C4-2B (cell line): ENCODE measurements around the gene B3GALNT1.

ENCODE experiments used
- H3K27ac ChIP-seq: fragments of 450-650 bp; 2 replicates; pipeline ENCODE4 v1.5.1; 2017
- ZFX ChIP-seq: fragments of 450-650 bp; IDR thresholded peaks from 2 replicates; pipeline ENCODE4 v1.6.1; 2017
- TF ChIP-seq, protein P1 (sequence below): fragments of 450-650 bp; conservative IDR thresholded peaks from 2 replicates; pipeline ENCODE4 v1.5.1; 2017; ENCODE audit warnings: mild to moderate bottlenecking

Gene B3GALNT1

DNA sequence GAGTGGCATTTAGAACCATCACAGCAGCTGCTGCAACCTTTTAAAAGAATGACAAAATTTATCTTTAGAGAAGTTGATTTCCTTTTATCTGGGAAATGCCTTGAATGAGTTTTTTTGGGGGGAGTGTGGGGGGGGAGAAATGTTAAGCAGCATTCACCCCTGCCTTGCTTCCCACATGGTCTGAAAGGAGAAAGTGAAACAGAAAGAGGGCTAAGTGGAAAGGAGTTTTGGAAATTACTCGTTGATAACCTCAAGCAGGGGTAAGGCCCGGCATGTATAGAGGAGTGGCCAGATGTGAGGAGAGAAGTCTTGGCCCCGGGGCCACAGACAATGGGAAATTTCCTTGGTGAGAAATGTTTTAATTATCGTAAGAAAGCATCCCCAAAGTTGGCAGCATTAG is 23.5 kb downstream of the B3GALNT1 start:
- no peak overlapping the region; the same call in 1 of the 2 replicates for H3K27ac ChIP-seq

DNA sequence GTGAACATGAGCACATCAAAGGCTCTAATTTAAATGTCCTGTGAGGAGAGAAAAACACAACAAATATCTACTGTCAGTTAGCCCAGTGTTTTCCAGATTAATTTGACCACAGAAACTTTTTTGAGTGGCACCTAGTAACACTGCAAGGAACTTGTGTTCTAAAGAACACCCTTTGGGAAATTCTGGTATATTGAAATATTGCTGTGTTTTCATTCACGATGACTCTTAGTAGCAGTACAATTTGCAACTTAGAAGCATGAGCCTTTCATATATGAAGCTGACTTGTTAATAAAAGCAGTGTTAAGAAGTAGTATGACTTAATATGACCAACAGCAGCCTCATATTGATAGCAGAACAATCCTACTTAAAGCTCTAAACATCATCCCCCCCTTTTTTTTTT is 32.0 kb downstream of the B3GALNT1 start:
- TF ChIP-seq, protein P1, sequence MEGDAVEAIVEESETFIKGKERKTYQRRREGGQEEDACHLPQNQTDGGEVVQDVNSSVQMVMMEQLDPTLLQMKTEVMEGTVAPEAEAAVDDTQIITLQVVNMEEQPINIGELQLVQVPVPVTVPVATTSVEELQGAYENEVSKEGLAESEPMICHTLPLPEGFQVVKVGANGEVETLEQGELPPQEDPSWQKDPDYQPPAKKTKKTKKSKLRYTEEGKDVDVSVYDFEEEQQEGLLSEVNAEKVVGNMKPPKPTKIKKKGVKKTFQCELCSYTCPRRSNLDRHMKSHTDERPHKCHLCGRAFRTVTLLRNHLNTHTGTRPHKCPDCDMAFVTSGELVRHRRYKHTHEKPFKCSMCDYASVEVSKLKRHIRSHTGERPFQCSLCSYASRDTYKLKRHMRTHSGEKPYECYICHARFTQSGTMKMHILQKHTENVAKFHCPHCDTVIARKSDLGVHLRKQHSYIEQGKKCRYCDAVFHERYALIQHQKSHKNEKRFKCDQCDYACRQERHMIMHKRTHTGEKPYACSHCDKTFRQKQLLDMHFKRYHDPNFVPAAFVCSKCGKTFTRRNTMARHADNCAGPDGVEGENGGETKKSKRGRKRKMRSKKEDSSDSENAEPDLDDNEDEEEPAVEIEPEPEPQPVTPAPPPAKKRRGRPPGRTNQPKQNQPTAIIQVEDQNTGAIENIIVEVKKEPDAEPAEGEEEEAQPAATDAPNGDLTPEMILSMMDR, result no peak
- TF ChIP-seq ZFX, result no peak
- no peak overlapping the region for H3K27ac ChIP-seq

More for the DNA sequence above, 23.5 kb downstream of the B3GALNT1 start:
- TF ChIP-seq, protein P1, result no peak
- no peak for TF ChIP-seq ZFX

DNA sequence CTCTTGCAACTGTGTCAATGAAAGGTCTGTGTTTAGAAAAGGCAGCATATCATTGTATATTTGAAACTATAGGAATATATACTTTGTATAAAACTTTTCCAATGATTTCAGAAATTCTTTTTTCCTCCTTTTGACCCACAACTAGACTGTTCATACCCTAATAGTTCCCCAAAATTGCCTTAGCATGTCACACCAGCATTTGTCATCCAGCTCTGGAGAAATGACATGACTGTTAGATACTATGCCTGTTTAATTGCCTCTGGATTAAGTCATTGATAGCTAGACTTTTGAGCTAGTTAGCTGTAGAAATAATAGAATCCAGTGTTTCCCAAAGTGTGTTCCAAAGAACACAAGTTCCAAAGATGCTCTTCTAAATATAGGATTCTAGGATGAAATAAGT is 32.4 kb downstream of the B3GALNT1 start:
- no peak for TF ChIP-seq ZFX
- TF ChIP-seq, protein P1, result no peak

DNA sequence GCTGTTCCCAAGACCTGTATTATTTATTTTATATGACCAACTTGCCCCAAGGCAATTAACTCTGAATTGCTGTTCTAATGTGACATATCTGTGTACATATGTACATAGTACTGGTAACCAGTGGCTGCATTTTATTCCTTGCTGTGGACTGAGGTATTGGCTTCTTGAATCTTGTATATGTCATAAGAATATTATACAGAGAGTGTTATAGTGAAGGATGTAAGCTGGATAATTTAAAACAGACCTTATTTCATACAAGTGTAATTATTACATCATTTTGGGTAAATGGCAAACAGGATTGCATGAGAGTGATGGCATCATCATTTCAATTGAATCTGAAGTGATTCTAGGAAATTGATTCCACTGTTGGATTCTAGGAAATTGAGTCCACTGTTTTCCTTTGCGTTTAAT is 32.9 kb downstream of the B3GALNT1 start:
- TF ChIP-seq ZFX, result no peak
- H3K27ac ChIP-seq, result no peak overlapping the region

More for the DNA sequence above, 32.4 kb downstream of the B3GALNT1 start:
- H3K27ac ChIP-seq, result no peak overlapping the region

DNA sequence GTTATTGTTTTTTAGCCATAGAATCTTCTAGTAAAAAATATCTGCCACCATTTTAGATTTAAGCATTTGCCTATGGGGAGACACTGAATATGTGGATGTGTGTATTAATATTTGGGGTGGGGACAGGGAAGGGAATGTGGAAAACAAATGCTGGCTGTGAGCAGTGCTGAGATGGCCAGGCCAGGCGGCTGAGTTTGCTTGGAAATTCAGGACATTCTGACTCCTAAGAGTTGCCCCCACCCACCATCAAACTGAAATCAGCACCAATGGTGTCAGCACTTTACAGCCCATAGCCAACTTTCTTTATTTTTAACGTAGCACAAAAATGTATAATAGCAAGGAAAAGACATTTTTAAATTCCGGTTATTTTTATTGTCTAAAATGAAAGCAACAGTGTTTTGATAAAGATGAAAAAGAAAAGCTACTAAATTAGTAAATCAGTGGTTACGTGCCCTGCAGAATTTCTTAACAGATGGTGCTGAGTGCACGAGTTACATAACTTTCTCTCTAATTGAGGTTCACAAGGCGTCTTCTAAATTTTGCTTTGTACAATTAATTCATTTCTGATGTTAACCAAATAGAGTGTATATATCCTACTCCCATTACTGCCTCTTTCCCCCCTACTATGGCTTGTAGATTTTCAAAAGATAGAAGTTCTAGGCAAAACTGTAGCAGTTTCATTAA is 34.0 kb downstream of the B3GALNT1 start:
- H3K27ac ChIP-seq, result no peak overlapping the region
- TF ChIP-seq ZFX, result no peak
- TF ChIP-seq, protein P1, result no peak

DNA sequence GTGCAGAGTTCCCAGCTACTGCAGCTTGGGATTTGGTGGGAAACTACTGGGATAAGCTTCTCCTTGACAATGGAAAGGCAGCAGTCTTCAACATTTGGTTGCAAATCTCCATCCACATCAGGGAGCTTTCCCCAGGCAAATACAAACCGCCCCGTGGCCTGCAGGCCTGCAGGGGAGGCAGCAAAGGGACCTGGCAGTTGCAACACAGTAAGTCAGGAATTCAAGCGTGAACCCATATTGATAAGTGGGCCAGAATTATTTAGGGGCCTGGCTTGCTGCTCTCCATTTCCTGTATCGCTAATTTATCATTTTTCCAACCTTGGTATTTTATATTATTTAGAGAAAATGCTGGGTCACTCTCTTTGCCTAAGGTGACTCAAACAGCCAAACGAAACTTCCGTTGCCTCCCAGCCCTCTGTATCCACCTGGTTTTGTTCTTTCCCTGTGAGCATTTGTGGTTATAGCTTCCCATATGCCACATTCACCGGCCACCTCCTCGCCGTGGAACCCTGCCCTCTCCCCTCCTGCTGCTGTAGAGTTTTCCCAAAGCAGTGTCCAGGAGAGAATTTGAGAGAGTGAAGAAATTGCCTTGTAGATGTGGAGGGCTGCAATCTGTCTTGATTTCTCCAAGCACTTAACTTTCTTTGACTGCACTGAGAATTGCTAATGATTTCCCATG is 34.8 kb downstream of the B3GALNT1 start:
- TF ChIP-seq ZFX, result no peak
- TF ChIP-seq, protein P1, result no peak
- no peak overlapping the region; the same call in 1 of the 2 replicates for H3K27ac ChIP-seq

DNA sequence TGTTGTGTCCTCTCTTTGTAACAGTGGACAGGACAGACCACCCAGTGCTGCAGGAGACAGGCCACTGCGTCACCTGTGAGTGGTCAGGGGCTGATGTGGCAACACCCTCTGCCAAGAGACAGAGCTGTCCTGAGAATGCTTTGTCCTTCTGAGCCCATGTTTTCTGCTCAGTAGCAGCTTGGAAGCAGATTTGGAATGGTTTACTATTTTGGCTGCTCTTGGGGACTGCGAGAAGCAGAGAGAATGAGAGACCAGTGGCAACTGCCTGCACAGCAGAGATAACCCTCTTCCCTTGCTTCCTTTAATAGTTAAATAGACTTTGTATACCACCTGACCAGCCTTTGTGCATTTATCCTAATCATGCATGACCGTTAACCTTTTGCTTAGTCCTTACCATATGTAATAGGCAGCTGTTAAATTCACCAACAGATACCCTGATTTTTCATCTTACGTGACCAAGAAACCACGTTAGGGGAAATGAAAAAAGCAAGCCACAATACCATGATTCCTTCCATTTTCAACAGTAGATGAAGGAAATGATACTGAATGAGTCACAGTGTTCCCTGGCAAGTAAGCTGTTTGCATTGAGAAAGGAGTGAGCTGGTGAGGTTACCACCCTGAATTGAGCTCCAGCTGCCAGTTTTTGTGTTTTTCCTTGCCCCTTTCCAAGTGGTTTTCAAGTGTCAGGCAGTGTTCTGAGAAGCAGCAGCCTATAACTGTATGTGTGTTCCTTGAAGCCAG is 35.5 kb downstream of the B3GALNT1 start:
- TF ChIP-seq ZFX, result no peak
- TF ChIP-seq, protein P1, result no peak
- no peak overlapping the region; the same call in 1 of the 2 replicates for H3K27ac ChIP-seq
